GM13977 (cell line): Measurements from ENCODE around the gene SOCS1.

Experiments
- DNase-seq: peaks from one replicate; pipeline ENCODE4 v3.0.0; 2012; ENCODE audit warnings: low spot score
- CTCF ChIP-seq: IDR thresholded peaks from 2 replicates; pipeline ENCODE4 v1.5.1; 2012; ENCODE audit warnings: mild to moderate bottlenecking, control low read depth; ENCODE audit not compliant: insufficient read depth; ENCODE audit errors: extremely low read depth, missing control alignments
- in situ Hi-C: fragments of 300-500 bp; cut with MboI; formaldehyde crosslinking; loops from one replicate; pipeline ENCODE4 v1.12.0; 2022; ENCODE audit warnings: low sequenced_read_pairs, low pct_unique_long_range_greater_than_20kb, mixed read lengths, inconsistent platforms; ENCODE audit not compliant: unreplicated experiment

Gene SOCS1

GRCh38 chr16:11270602-11271162, 14.7 kb upstream of the SOCS1 start:
- TF ChIP-seq CTCF, result no peak
- in situ Hi-C loops, result no loop called here

GRCh38 chr16:11268921-11269375, 12.9 kb upstream of the SOCS1 start, which contains the start of gene TNP2:
Gene TNP2, minus strand, starts transcription at chr16:11269325. Its CDS starts 63 bp downstream, at chr16:11269262.
- DNase-seq, result no peak
- TF ChIP-seq CTCF, result no peak
- in situ Hi-C loops, result no loop called here

More at GRCh38 chr16:11270602-11271162, 14.7 kb upstream of the SOCS1 start:
- DNase-seq, result no peak

- no peak for TF ChIP-seq CTCF
- DNase-seq, result no peak
- in situ Hi-C loops, result no loop called here
These were observed 9.1 kb upstream of the SOCS1 start for GRCh38 chr16:11265124-11265523.

- no peak for TF ChIP-seq CTCF
- no peak for DNase-seq
- in situ Hi-C loops, result no loop called here
These were observed 8.3 kb upstream of the SOCS1 start for GRCh38 chr16:11264155-11264832.

GRCh38 chr16:11263737-11264136, 7.7 kb upstream of the SOCS1 start:
- no peak for DNase-seq
- TF ChIP-seq CTCF, result no peak
- in situ Hi-C loops, result no loop called here

- in situ Hi-C loops, result no loop called here
- DNase-seq, result no peak
- TF ChIP-seq CTCF, result no peak
These were observed 6.9 kb upstream of the SOCS1 start for GRCh38 chr16:11262915-11263314.
